Osteocyte (in vitro differentiated cells): ENCODE data around the gene LNX1. TPM values are rescaled to one million over a fixed set of nuclear protein-coding genes. Genes with fewer than 3 reads are reported as not detected.

Experiments used
- DNase-seq: peaks from one replicate; pipeline ENCODE4 v3.0.0; 2021; ENCODE audit warnings: mixed read lengths; ENCODE audit not compliant: unreplicated experiment; ENCODE audit errors: extremely low spot score
- H3K27ac Mint-ChIP-seq: one replicate; pipeline ENCODE4 v1.8.0; 2021; ENCODE audit warnings: mild to moderate bottlenecking, mixed read lengths; ENCODE audit not compliant: unreplicated experiment
- H3K27me3 Mint-ChIP-seq: one replicate; pipeline ENCODE4 v1.8.0; 2021; ENCODE audit warnings: mixed read lengths; ENCODE audit not compliant: unreplicated experiment
- H3K36me3 Mint-ChIP-seq: one replicate; pipeline ENCODE4 v1.8.0; 2021; ENCODE audit warnings: mixed read lengths; ENCODE audit not compliant: unreplicated experiment
- H3K4me1 Mint-ChIP-seq: one replicate; pipeline ENCODE4 v1.8.0; 2021; ENCODE audit warnings: mixed read lengths; ENCODE audit not compliant: unreplicated experiment
- H3K4me3 Mint-ChIP-seq: one replicate; pipeline ENCODE4 v1.8.0; 2021; ENCODE audit warnings: mild to moderate bottlenecking, moderate library complexity, mixed read lengths; ENCODE audit not compliant: unreplicated experiment
- H3K9me3 Mint-ChIP-seq: one replicate; pipeline ENCODE4 v1.8.0; 2021; ENCODE audit warnings: mixed read lengths; ENCODE audit not compliant: unreplicated experiment
- CTCF ChIP-seq: fragments of 200-600 bp; sonication (generic); IDR thresholded peaks from 2 replicates; pipeline ENCODE4 v1.5.0; 2021; ENCODE audit warnings: antibody characterized with exemption, mild to moderate bottlenecking, moderate library complexity
- total RNA-seq: library from RNA; stranded (reverse); gene quantifications from 2 replicates; pipeline ENCODE4 v1.2.1, GENCODE V29; 2021

Gene LNX1
- total RNA-seq, 1 donor from 2014 or later, result 0.24 TPM

GRCh38 chr4:53483250-53483649 is 108.0 kb downstream of the LNX1 start:
- H3K27ac Mint-ChIP-seq, result no peak overlapping the region
- no peak for DNase-seq
- peaks cover 29% of the 10 kb centered on the region for H3K4me1 Mint-ChIP-seq
- TF ChIP-seq CTCF, result no peak
- H3K27me3 Mint-ChIP-seq, result no peaks in the 10 kb centered on the region
- H3K36me3 Mint-ChIP-seq, result no peaks in the 10 kb centered on the region
- H3K4me3 Mint-ChIP-seq, result no peak overlapping the region
- H3K9me3 Mint-ChIP-seq, result no peaks in the 10 kb centered on the region

- Mint-ChIP-seq H3K4me1 (peaks cover 38% of the 10 kb centered on the region), H3K9me3 (no peaks in the 10 kb centered on the region), H3K4me3 (no peak overlapping the region), H3K27me3 (no peaks in the 10 kb centered on the region), H3K36me3 (no peaks in the 10 kb centered on the region), H3K27ac (no peak overlapping the region)
- DNase-seq, result no peak
- no peak for TF ChIP-seq CTCF
Observed at GRCh38 chr4:53481586-53481985, 109.7 kb downstream of the LNX1 start.

- Mint-ChIP-seq H3K4me1 (peaks cover 42% of the 10 kb centered on the region), H3K36me3 (no peaks in the 10 kb centered on the region), H3K27ac (no peak overlapping the region), H3K4me3 (no peak overlapping the region), H3K9me3 (no peaks in the 10 kb centered on the region), H3K27me3 (no peaks in the 10 kb centered on the region)
- TF ChIP-seq CTCF, result no peak
- DNase-seq, result no peak
Observed at GRCh38 chr4:53480909-53481308, 110.4 kb downstream of the LNX1 start.

GRCh38 chr4:53479736-53480525 is 111.4 kb downstream of the LNX1 start:
- H3K27me3 Mint-ChIP-seq, result no peaks in the 10 kb centered on the region
- H3K27ac Mint-ChIP-seq, result peak overlapping the region; percentile 43
- peaks cover 51% of the 10 kb centered on the region for H3K4me1 Mint-ChIP-seq
- H3K36me3 Mint-ChIP-seq, result no peaks in the 10 kb centered on the region
- no peak for TF ChIP-seq CTCF
- no peaks in the 10 kb centered on the region for H3K9me3 Mint-ChIP-seq
- no peak overlapping the region for H3K4me3 Mint-ChIP-seq
- DNase-seq, result no peak

GRCh38 chr4:53478671-53479456 is 112.4 kb downstream of the LNX1 start:
- TF ChIP-seq CTCF, result no peak
- H3K27me3 Mint-ChIP-seq, result no peaks in the 10 kb centered on the region
- DNase-seq, result no peak
- peaks cover 54% of the 10 kb centered on the region for H3K4me1 Mint-ChIP-seq
- H3K4me3 Mint-ChIP-seq, result no peak overlapping the region
- H3K27ac Mint-ChIP-seq, result peak overlapping the region; percentile 44
- peaks cover 3% of the 10 kb centered on the region for H3K36me3 Mint-ChIP-seq
- no peaks in the 10 kb centered on the region for H3K9me3 Mint-ChIP-seq
